PC-3 (cell line): Measurements from ENCODE around the gene BAIAP2.

ENCODE experiments used
- EZH2 ChIP-seq: fragments of 300-600 bp; sonication (generic); IDR thresholded peaks from one replicate; pipeline ENCODE4 v1.6.1; 2017; ENCODE audit warnings: antibody characterized with exemption, mild to moderate bottlenecking, low read length; ENCODE audit not compliant: unreplicated experiment
- TF ChIP-seq, protein P1 (sequence below): fragments of 300-600 bp; sonication (generic); conservative IDR thresholded peaks from 2 replicates; pipeline ENCODE4 v1.5.1; 2017; ENCODE audit warnings: antibody characterized with exemption, low read depth, mild to moderate bottlenecking, low read length

DNA sequence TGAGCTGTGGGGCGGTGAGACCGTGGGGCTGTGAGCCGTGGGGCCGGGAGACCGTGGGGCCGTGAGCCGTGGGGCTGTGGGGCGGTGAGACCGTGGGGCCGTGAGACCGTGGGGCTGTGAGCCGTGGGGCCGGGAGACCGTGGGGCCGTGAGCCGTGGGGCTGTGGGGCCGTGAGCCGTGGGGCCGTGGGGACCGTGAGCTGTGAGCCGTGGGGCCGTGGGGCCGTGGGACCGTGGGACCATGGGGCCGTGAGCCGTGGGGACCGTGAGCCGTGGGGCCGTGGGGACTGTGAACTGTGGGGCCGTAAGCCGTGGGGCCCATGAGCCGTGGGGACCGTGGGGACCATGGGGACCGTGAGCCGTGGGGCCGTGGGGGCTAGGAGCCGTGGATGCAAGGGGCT is 105.7 kb downstream of the BAIAP2 start:
- no peak for TF ChIP-seq EZH2
- TF ChIP-seq, protein P1, sequence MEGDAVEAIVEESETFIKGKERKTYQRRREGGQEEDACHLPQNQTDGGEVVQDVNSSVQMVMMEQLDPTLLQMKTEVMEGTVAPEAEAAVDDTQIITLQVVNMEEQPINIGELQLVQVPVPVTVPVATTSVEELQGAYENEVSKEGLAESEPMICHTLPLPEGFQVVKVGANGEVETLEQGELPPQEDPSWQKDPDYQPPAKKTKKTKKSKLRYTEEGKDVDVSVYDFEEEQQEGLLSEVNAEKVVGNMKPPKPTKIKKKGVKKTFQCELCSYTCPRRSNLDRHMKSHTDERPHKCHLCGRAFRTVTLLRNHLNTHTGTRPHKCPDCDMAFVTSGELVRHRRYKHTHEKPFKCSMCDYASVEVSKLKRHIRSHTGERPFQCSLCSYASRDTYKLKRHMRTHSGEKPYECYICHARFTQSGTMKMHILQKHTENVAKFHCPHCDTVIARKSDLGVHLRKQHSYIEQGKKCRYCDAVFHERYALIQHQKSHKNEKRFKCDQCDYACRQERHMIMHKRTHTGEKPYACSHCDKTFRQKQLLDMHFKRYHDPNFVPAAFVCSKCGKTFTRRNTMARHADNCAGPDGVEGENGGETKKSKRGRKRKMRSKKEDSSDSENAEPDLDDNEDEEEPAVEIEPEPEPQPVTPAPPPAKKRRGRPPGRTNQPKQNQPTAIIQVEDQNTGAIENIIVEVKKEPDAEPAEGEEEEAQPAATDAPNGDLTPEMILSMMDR = no peak
